ENCODE measurements around the gene GOLGA2.
A peak's percentile ranks its signal among the peaks of the same experiment; 100 is the strongest.
"Not testable (repeated sequence)": the region's sequence is repeated elsewhere in the genome, so short reads cannot be mapped to it uniquely, and the experiment has no call there.

GOLGA2 gene

DNA sequence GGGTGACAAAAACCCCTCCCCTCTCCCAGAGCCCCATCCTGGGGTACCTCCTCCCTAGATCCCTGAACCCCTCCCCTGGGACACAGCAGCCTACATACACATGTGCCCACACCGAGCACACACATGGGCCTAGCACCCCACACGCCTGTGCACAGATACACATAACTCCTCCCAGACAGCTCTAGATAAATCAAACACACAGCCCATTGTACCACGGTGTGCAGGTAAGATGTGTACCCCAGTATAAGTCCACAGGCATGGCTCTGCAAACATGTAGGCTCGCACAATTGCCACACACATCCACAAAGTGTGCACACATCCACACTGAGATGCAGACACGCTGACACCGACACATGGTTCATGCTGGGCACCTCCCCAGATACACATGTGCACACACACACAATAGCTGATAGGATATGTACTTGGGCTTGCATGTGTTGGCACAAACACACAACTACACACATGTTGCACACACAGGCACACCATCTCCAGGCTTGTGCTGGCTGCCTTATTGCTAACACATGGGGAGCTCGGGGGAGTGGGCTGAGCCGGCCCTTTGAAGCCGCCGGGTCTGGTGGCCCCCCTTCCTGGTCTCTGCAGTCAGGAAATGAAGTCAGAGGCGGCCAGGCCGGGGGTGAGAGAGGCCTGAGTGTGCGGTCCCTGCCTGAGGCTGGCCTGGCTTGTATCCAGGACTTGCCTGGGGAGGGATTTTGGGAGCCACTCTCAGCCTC is 30.2 kb downstream of the GOLGA2 start:
- peak; percentile 76 for DNase-seq
- in situ Hi-C loops (cut with MboI; ENCODE audit: low pct_unique_long_range_greater_than_20kb, low sequenced_read_pairs) = no loop called here

DNA sequence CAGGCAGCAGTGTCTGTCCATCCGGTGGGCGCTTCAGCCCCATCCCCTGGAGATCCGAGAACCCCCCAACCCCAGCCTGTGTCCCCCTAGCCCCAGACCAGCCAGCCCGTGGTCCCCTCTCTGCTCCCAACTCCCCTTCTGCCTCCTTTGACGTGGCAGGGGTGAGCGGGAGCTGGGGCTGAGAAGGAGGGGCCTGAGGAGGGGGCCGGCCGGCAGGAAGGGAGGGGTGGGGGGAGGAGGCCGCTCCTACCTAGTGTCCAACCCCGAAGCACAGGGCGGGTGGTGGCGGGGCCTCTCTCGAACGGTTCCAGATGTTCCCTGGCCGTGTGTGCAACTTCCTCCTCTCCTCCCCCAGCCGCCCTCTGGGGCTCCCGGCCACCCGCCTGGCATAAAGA is 31.0 kb downstream of the GOLGA2 start:
- DNase-seq = peak; percentile 92
- in situ Hi-C loops (cut with MboI; ENCODE audit: low pct_unique_long_range_greater_than_20kb, low sequenced_read_pairs) = no loop called here

DNA sequence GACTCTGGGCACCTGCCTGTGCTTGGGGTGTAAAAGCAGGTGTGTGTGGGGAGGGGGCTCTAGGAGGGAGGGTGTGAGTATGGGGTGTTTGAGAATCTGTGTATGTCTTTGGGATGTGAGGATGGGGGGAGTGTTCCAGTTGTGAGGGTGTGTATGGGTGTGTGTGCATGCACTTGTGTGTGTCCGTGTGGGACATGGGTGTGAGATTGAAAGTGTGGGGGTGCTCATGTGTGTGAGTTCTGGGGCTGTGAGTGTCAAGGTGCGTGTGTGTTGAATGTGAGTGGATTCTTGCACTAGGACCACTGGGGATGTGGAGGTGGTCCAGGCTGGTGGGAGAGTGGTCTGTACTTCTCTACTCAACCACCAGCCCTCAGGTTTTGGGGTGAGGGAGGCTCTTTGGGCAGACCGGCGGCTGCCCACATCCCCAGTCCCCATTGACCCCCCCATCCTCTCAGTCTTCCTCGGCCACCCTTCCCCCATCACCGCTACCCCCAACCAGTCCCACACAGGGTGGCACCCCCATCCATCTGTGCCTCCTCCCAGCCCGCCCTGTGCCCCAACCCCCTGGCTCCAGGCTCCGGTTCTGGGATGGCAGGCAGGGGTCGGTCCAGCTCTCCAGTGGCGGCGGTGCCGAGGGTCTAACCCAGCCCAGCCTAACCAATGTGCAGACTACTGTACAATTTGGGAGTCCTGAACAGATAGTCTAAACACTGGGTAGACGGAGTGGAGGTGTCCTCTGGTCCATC is 31.5 kb downstream of the GOLGA2 start:
- DNase-seq = no peak
- in situ Hi-C loops (cut with MboI; ENCODE audit: low pct_unique_long_range_greater_than_20kb, low sequenced_read_pairs) = no loop called here

DNA sequence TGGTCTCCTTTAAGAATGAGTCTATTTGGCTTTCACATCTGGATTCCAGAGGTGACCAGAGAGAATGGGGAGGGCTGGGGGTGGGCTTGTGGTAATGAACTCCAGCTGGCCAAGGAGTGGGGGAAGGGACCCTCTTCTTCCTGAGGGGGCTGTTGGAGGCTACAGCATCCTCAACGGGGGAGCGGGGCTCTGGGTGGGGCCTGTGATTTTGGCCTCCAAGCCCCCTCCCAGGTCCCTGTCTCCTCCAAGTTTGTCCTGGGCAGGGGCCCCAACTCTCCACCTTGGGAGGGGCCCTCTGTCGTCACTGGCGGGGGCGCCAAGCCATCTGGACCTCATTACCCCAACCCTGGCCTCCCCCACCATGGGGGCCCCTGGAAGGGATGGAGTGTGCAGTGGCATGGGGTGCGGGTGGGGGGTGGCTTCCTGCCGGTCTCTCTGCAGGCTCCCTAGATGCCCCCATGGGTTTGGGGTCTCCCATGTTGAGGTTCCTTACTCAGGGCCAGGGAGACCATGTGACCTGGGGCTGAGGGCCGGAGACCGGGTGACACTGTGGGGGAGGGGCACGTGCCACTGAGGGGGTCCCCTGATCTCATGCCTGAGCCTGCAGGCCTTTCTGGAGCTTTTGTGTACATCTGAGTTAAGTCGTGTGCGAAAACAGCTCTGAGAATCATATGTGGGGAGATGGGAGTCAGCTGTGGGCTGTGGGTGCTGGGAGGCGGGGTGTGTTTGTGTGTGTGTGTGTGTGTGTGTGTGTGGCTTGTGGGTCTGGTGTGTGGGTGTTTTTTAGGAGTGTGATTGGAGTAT is 32.4 kb downstream of the GOLGA2 start:
- in situ Hi-C loops (cut with MboI; ENCODE audit: low pct_unique_long_range_greater_than_20kb, low sequenced_read_pairs) = no loop called here
- peak; percentile 9 for DNase-seq

DNA sequence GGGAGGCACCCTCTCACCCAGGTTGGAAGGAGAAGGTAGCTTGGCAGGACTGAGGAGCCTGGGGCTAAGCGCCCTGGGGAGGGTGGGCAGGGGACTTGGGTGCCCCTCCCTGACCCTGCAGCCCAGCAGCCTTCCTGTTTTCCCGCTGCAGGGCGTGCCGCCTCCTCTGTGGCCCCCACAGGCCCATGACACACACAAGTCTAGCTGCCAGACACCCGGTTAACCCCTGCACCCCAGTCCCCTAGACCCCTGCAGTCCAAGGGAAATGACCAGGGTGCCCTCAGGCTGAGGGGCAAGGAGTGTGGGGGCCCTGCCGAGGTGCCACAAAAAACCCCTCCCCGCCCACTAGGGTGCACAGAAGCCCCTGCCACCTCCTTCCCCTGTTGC is 33.0 kb downstream of the GOLGA2 start:
- DNase-seq = no peak
- in situ Hi-C loops (cut with MboI; ENCODE audit: low pct_unique_long_range_greater_than_20kb, low sequenced_read_pairs) = no loop called here

DNA sequence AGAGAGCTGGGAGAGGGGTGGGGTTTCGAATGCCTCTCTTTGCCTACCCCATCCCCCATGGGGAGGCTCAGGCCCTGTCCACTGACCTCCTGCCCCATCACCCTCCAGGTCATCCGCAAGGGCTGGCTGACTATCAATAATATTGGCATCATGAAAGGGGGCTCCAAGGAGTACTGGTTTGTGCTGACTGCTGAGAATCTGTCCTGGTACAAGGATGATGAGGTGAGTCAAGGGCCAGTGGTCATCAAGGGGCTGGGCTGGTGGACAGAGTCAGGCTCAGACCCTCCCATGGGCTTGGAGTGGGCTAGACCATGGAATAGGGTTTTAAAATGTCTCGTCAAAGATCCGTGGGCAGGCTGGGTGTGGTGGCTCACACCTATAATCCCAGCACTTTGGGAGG is 33.7 kb downstream of the GOLGA2 start:
- DNase-seq = no peak
- in situ Hi-C loops (cut with MboI; ENCODE audit: low pct_unique_long_range_greater_than_20kb, low sequenced_read_pairs) = no loop called here

DNA sequence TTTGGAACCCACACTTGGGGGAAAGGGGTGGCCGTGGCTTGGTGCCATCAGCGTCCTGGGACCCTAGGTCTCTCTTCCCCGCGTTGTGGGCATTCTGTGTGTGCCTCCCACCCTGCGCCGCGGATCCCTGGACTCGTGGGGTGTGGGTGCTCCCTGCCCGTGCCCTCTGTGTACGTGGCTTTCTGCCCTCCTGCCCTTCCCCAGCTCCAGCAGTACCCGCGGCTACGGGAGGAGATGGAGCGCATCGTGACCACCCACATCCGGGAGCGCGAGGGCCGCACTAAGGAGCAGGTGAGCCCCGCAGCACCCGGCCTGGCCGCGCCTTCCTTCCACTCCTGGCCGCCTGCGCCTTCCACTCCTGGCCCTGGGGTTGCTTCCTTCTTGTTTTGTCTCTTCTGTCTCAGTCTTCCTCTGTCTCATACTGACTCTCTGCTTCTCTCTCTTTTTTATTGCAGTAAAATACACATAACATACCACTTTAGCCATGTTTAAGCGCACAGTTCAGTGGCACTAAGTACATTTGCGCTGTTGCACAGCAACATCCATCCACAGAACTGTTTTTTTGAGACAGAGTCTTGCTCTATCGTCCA is 41.9 kb downstream of the GOLGA2 start:
- in situ Hi-C loops (cut with MboI; ENCODE audit: low pct_unique_long_range_greater_than_20kb, low sequenced_read_pairs) = no loop called here
- DNase-seq = no peak

DNA sequence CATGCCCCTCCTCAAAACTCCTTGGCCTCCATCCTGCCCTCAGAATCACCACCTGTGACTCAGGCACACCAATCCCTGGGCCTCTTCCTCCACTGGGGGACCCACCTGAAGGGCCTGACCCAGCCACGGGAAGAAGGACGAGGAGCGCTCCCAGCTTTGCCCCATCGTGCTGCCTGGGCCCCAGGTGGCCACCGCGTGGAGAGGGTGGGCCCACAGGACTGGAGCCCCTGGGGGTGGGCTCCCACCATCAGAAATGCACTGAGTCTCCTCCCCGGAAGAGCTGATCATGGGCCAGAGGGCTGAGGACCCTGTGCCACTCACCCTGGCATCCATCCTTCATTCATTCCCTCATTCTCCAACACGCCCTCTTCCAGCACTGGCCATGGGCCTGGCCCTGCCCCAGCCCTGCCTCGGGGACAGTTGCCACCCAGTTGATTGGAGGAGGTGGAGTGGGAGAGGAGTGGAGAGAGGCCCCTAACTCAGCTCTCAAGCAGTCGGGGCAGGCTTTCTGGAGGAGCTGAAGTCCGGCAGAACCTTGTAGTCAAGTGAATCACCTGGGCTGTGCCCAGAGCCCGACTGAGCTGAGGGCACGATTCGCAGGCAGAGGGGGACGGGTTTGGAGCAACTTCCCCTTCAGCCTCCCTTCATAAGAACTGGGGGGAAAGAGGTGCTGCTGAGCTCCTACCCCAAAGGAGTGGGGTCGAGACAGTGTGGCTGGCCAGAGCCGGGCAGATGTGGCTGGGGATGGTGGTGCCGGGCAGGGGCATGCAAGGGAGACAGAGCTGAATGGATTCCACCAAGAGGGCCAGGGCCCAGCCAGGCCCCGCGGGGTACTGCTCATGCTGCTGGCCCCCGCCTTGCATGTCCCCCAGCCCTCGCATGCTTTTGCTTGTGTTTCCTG is 43.0 kb downstream of the GOLGA2 start:
- no peak for DNase-seq
- in situ Hi-C loops (cut with MboI; ENCODE audit: low pct_unique_long_range_greater_than_20kb, low sequenced_read_pairs) = no loop called here

DNA sequence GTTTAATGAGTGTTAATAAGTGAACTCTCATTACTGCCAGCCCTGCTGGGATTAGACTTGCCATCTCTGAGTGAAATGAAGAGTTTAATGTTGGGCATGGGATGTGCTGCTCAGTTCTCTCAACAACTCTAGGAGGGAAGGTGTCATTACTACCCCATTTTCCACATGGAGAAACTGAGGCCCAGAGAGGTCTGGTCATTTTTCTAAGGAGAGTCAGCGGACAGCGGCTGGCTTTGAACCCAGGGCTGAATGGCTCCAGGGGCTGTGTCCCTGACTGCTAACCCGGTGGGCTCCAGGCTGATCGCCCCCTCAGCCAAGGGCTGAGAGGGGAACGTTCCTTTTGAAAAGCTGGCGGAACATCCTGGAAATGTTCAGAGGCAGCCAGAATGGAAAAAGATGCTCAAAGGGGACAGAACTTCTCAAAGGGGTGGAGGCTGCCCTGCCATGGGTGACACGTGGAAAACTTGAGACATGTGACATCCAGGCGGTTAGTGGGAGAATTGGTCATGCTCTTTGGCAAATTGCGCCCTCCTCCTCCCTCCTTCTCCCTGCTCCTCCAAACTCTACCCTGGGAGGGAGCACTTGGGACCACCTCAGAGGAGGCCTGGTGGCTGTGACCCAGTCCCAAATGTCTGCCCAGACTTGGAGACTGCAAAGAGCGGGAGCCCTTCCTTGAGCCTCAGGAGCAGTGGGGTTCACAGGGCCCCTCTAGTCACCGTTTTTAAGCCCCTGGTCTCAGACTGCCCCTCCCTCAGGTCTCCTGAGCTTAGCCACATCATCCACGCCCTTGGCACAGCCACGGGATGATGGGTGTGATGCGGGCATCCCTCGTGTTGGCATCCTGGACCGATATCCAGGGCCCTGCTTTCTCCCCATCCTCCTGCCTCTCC is 43.9 kb downstream of the GOLGA2 start:
- in situ Hi-C loops (cut with MboI; ENCODE audit: low pct_unique_long_range_greater_than_20kb, low sequenced_read_pairs) = no loop called here
- no peak for DNase-seq

DNA sequence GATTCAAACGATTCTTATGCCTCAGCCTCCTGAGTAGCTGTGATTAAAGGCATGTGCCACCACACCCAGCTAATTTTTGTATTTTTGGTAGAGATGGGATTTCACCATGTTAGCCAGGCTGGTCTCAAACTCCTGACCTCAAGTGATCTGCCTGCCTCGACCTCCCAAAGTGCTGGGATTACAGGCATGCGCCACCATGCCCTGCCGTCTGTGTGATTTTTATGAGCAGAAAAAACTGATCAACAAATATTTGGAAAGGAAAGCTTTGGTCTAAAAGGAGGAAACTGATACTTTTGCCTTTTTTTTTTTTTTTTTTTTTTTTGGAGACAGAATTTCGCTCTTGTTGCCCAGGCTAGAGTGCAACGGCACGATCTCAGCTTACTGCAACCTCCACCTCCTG is 44.9 kb downstream of the GOLGA2 start:
- in situ Hi-C loops (cut with MboI; ENCODE audit: low pct_unique_long_range_greater_than_20kb, low sequenced_read_pairs); DNase-seq: not testable (repeated sequence)

DNA sequence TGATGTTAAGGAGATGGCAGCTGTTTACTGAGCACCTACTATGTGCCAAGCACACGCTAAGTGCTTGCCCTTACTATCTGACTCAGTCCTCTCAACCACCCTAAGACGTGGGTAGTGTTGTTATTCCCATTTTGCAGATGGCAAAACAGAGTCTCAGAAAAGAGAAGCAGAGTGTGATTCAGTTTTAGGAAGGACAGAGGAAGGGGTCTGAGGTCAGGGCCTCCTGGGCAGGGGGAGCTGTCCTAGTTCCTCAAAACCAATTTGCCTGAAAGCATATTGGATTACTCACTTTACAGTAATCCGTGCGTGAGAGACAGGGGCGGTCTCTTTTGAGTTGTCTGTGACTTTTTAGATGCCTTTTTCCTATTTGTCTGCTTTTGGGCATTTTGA is 49.4 kb downstream of the GOLGA2 start:
- DNase-seq = peak; percentile 66
- in situ Hi-C loops (cut with MboI; ENCODE audit: low pct_unique_long_range_greater_than_20kb, low sequenced_read_pairs) = no loop called here

DNA sequence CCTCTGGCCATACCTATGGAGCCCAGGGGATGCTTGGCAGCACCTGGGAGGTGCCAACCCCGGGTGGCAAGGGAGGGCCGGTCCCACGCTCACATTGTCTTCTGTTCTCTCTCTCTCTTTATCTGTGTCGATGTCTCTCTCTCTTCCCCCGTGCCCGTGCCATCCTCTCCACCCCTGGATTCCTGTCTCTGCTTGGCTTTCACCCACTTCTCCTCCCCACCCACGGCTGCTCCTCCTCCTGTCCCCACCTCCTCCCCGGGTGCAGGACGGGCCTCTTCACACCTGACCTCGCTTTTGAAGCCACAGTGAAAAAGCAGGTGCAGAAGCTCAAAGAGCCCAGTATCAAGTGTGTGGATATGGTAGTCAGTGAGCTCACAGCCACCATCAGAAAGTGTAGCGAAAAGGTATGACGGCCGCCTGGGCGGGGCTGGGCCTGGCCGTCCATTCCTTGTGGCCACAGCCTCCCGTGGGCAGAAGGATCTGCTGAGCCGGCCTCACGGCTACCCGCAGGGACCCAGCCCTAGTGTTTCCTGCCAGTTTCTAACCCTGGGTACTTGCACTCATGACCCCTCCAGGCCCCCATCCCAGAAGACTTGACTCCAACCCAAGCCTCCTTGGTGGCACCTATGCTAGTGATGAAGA is 49.9 kb downstream of the GOLGA2 start:
- in situ Hi-C loops (cut with MboI; ENCODE audit: low pct_unique_long_range_greater_than_20kb, low sequenced_read_pairs) = no loop called here

DNA sequence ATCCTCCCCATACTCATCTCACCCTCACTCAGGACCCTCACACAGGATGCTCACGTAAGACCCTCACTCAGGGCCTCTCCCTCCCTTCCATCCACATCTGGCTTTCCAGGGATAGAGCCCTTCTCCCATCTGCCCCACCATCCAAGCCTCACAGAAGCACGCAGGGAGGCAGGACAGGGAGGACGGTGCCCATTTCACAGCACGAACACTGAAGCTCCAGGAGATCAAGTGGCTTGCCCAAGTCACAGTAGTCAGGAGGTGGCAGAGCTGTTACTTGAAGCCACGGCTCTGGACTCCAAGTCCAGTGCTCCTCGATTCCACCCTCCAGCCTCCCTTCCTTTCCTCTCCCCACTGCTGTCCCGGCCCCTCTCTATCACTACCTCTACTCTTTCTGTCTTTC is 50.9 kb downstream of the GOLGA2 start:
- DNase-seq = no peak
- in situ Hi-C loops (cut with MboI; ENCODE audit: low pct_unique_long_range_greater_than_20kb, low sequenced_read_pairs) = no loop called here

More for the DNA sequence above, 49.9 kb downstream of the GOLGA2 start:
- DNase-seq = no peak

DNA sequence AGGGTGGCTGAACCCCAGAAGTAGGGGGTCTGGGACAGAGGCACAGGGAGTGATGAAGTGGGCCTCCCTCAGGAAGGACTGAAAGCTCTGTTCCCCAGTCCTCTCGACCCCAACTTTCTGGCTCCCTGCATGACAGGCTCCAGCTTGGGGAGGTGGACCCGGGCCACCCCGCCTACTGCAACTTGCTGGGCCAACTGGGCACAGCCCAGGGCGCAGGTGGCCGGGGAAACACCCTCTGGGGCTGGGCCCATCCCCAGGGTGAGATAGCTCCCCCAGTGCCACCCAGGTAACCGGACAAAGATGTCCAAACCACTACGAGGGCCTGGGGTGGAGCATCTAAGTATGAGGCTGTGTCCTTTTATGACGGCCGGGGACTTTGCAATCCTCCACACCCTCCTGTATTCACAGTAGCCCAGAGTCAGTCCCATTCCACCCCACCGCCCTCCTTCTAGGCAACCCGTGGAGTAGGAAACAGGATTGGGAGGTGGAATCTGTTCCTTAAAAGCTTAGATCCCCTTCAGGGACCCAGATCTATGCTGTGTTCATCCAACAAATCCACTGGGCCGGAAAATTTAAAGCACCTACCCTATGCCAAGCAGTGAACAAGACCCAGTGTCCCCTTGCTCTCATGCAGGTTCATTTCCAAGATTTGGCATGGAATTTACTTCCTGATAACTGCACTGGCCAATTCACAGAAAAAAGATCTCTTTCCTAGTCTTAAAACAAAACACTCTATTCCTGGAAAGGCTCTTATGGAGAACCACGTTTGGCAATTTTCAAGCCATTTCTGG is 52.7 kb downstream of the GOLGA2 start:
- in situ Hi-C loops (cut with MboI; ENCODE audit: low pct_unique_long_range_greater_than_20kb, low sequenced_read_pairs) = no loop called here

DNA sequence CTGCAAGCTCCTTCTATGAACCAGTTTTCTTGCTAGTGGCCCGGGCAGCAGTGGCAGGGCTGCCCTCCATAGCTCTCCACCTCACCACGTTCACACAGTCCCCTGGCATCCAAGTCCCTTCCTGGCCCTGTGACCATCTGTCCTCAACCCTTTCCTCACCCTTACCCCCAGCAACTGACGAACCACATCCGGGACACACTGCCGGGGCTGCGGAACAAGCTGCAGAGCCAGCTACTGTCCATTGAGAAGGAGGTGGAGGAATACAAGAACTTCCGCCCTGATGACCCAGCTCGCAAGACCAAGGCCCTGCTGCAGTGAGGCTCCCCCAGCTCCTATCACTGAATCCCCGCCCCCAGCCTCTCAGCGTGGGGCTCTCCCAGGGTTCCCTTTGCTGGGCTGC is 53.8 kb downstream of the GOLGA2 start:
- in situ Hi-C loops (cut with MboI; ENCODE audit: low pct_unique_long_range_greater_than_20kb, low sequenced_read_pairs) = no loop called here
- DNase-seq = no peak

More for the DNA sequence above, 52.7 kb downstream of the GOLGA2 start:
- DNase-seq = no peak

DNA sequence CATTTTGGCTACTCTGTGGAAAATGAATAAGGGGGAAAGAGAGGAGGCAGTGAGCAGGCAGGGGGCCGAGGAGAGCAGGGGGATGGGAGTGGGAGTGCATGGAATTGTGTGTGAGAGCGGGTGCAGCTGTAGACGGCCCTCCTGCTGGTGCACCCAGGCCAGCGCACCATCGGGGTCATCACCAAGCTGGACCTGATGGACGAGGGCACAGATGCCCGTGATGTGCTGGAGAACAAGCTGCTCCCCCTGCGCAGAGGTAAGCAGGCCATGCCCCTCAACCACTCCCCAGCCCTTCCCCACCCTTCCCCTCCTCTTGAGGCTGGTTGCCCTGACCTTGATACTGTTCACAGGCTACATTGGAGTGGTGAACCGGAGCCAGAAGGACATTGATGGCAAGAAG is 56.0 kb downstream of the GOLGA2 start:
- in situ Hi-C loops (cut with MboI; ENCODE audit: low pct_unique_long_range_greater_than_20kb, low sequenced_read_pairs) = no loop called here
- DNase-seq = no peak

Data from KBM-7 (cell line).